Uterus (tissue), 2 donors: ENCODE results near the gene TIGAR.

ENCODE experiments used
- POLR2A ChIP-seq, 2 donors: fragments of 450-650 bp; IDR thresholded peaks; one replicate each; pipeline ENCODE4 v1.6.1; 2016; ENCODE audit warnings: antibody characterized with exemption in 2 of 2, mild to moderate bottlenecking in 1 of 2, moderate library complexity in 1 of 2
- TF ChIP-seq, protein P1 (sequence below), 4 experiments: fragments of 200-600 bp in 2 of 4; fragments of 450-650 bp in 2 of 4; sonication (generic) in 2 of 4; IDR thresholded peaks; one replicate each; pipeline ENCODE4 v1.5.1; 2016 to 2019; ENCODE audit warnings: antibody characterized with exemption in 4 of 4, mild to moderate bottlenecking in 2 of 4, moderate library complexity in 1 of 4

DNA sequence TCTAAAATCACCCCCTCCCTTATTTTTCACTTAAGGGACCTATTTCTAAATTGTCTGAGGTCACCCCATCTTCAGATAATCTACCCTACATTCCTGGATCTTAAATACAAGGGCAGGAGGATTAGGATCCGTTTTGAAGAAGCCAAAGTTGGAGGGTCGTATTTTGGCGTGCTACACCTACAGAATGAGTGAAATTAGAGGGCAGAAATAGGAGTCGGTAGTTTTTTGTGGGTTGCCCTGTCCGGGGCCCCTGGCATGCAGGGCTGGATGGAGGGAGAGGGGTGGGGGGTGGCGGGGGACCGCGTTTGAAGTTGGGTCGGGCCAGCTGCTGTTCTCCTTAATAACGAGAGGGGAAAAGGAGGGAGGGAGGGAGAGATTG lies 47.8 kb upstream of the TIGAR start:
- TF ChIP-seq, protein P1, sequence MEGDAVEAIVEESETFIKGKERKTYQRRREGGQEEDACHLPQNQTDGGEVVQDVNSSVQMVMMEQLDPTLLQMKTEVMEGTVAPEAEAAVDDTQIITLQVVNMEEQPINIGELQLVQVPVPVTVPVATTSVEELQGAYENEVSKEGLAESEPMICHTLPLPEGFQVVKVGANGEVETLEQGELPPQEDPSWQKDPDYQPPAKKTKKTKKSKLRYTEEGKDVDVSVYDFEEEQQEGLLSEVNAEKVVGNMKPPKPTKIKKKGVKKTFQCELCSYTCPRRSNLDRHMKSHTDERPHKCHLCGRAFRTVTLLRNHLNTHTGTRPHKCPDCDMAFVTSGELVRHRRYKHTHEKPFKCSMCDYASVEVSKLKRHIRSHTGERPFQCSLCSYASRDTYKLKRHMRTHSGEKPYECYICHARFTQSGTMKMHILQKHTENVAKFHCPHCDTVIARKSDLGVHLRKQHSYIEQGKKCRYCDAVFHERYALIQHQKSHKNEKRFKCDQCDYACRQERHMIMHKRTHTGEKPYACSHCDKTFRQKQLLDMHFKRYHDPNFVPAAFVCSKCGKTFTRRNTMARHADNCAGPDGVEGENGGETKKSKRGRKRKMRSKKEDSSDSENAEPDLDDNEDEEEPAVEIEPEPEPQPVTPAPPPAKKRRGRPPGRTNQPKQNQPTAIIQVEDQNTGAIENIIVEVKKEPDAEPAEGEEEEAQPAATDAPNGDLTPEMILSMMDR (IDR thresholded peaks at IDR 0.05), result no peak
- TF ChIP-seq POLR2A (IDR thresholded peaks at IDR 0.05), result no peak
